AG08396 (cell line): Measurements from ENCODE around the gene CCDC190.
A peak's percentile ranks its signal among the peaks of the same experiment; 100 is the strongest.
"Not testable (repeated sequence)": the region's sequence is repeated elsewhere in the genome, so short reads cannot be mapped to it uniquely, and the experiment has no call there.

ENCODE experiments used
- DNase-seq: peaks from one replicate; pipeline ENCODE4 v3.0.0; 2012; ENCODE audit warnings: low spot score, mixed read lengths

CCDC190 gene

GRCh38 chr1:162877412-162877811, 16.4 kb upstream of the CCDC190 start:
- no peak for DNase-seq

- DNase-seq, result no peak
Measured at GRCh38 chr1:162876751-162877150, 15.8 kb upstream of the CCDC190 start.

GRCh38 chr1:162873671-162874666, 13.0 kb upstream of the CCDC190 start:
- no peak for DNase-seq

- DNase-seq, result no peak
Measured at GRCh38 chr1:162872981-162873380, 12.0 kb upstream of the CCDC190 start.

- DNase-seq, result not testable (repeated sequence)
Measured at GRCh38 chr1:162871417-162871816, 10.4 kb upstream of the CCDC190 start.

GRCh38 chr1:162868972-162869371, 8.0 kb upstream of the CCDC190 start:
- DNase-seq, result no peak

- DNase-seq, result no peak
Measured at GRCh38 chr1:162861625-162862024, 650 bp upstream of the CCDC190 start.

GRCh38 chr1:162859191-162859590, 1.8 kb downstream of the CCDC190 start:
- DNase-seq, result no peak

- no peak for DNase-seq
Measured at GRCh38 chr1:162857850-162858249, 3.1 kb downstream of the CCDC190 start.

GRCh38 chr1:162856260-162856659, 4.7 kb downstream of the CCDC190 start:
- DNase-seq, result peak; percentile 54

GRCh38 chr1:162855461-162856150, 5.4 kb downstream of the CCDC190 start:
- no peak for DNase-seq

- DNase-seq, result peak; percentile 64
Measured at GRCh38 chr1:162854245-162854882, 6.6 kb downstream of the CCDC190 start.

- no peak for DNase-seq
Measured at GRCh38 chr1:162851341-162851740, 9.6 kb downstream of the CCDC190 start.

- no peak for DNase-seq
Measured at GRCh38 chr1:162849711-162850110, 11.3 kb downstream of the CCDC190 start.

- DNase-seq, result peak; percentile 54
Measured at GRCh38 chr1:162847839-162848453, 13.0 kb downstream of the CCDC190 start.

- peak; percentile 28 for DNase-seq
Measured at GRCh38 chr1:162846256-162847212, 14.4 kb downstream of the CCDC190 start.

- DNase-seq, result no peak
Measured at GRCh38 chr1:162844153-162844552, 16.8 kb downstream of the CCDC190 start.

- DNase-seq, result no peak
Measured at GRCh38 chr1:162840250-162840839, 20.6 kb downstream of the CCDC190 start.

- DNase-seq, result no peak
Measured at GRCh38 chr1:162838863-162839262, 22.1 kb downstream of the CCDC190 start.

GRCh38 chr1:162835157-162835899, 25.6 kb downstream of the CCDC190 start:
- DNase-seq, result no peak
